ENCODE measurements around the gene RPS23. TPM values are rescaled to one million over a fixed set of nuclear protein-coding genes. Genes with fewer than 3 reads are reported as not detected.

The RPS23 gene
- total RNA-seq, 3 donors from 2014 or later (not counting 1 experiment from before 2014, with no cell fraction given) = 1,162 to 1,462 (median 1,451) TPM

- TF ChIP-seq, protein P1, sequence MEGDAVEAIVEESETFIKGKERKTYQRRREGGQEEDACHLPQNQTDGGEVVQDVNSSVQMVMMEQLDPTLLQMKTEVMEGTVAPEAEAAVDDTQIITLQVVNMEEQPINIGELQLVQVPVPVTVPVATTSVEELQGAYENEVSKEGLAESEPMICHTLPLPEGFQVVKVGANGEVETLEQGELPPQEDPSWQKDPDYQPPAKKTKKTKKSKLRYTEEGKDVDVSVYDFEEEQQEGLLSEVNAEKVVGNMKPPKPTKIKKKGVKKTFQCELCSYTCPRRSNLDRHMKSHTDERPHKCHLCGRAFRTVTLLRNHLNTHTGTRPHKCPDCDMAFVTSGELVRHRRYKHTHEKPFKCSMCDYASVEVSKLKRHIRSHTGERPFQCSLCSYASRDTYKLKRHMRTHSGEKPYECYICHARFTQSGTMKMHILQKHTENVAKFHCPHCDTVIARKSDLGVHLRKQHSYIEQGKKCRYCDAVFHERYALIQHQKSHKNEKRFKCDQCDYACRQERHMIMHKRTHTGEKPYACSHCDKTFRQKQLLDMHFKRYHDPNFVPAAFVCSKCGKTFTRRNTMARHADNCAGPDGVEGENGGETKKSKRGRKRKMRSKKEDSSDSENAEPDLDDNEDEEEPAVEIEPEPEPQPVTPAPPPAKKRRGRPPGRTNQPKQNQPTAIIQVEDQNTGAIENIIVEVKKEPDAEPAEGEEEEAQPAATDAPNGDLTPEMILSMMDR (IDR thresholded peaks at IDR 0.05) = no peak
- H3K4me1 Mint-ChIP-seq = no peaks in the 10 kb centered on the region
- Histone ChIP-seq H3K36me3 (ENCODE audit: control insufficient read depth, insufficient read depth, low read length) (no peaks in the 10 kb centered on the region), H3K4me3 (ENCODE audit: low read length) (no peak overlapping the region), H3K27ac (ENCODE audit: low read length) (no peak overlapping the region), H3K4me1 (ENCODE audit: control insufficient read depth, insufficient read depth, low read length) (no peaks in the 10 kb centered on the region), H3K9me3 (ENCODE audit: control insufficient read depth, insufficient read depth, low read length) (no peaks in the 10 kb centered on the region), H3K27me3 (ENCODE audit: control insufficient read depth, insufficient read depth, low read length) (no peaks in the 10 kb centered on the region)
- DNase-seq = no peak
- H3K27me3 Mint-ChIP-seq (ENCODE audit: low read depth in 2 of 2) = no peaks in the 10 kb centered on the region
- ATAC-seq = no peak
- H3K27ac Mint-ChIP-seq = no peak overlapping the region
- no peak overlapping the region for H3K4me3 Mint-ChIP-seq
- H3K9me3 Mint-ChIP-seq = no peaks in the 10 kb centered on the region
- H3K36me3 Mint-ChIP-seq = no peaks in the 10 kb centered on the region
- 78% methylated on average over 1 of the region's 1 CpG for WGBS (ENCODE audit: insufficient coverage)
- intact Hi-C loops (cut with micrococcal nuclease) = no loop called here
These were observed 22.3 kb downstream of the RPS23 start for GRCh38 chr5:82255844-82256243.

DNA sequence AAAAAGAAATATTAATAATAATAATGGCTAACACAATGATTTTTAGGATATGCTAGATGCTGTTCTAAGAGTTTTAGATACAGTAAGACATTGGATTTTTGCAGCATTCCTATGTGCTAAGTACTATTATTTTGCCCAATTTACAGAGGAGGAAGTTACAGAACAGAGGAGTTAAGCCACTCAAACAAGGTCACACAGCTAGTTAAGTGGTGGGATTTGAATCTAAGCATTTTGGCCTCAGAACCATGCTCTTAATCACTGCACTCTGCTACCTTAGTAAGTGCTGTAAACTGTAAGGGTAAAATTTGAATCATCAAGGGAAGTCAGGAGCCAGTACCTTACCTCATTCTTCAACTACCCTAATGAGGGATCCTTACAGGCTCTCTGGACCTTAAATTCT, 25.4 kb downstream of the RPS23 start:
- no peaks in the 10 kb centered on the region for H3K4me1 Mint-ChIP-seq
- H3K9me3 Mint-ChIP-seq = peaks cover 3 to 4% of the 10 kb centered on the region in 2 donors
- Histone ChIP-seq H3K27me3 (ENCODE audit: control insufficient read depth, insufficient read depth, low read length) (no peaks in the 10 kb centered on the region), H3K9me3 (ENCODE audit: control insufficient read depth, insufficient read depth, low read length) (peaks cover 3% of the 10 kb centered on the region), H3K4me1 (ENCODE audit: control insufficient read depth, insufficient read depth, low read length) (no peaks in the 10 kb centered on the region), H3K27ac (ENCODE audit: low read length) (no peak overlapping the region), H3K36me3 (ENCODE audit: control insufficient read depth, insufficient read depth, low read length) (no peaks in the 10 kb centered on the region), H3K4me3 (ENCODE audit: low read length) (no peak overlapping the region)
- intact Hi-C loops (cut with micrococcal nuclease) = no loop called here
- no peaks in the 10 kb centered on the region for H3K27me3 Mint-ChIP-seq (ENCODE audit: low read depth in 2 of 2)
- H3K27ac Mint-ChIP-seq = no peak overlapping the region
- no peak for ATAC-seq
- TF ChIP-seq, protein P1 (IDR thresholded peaks at IDR 0.05) = no peak
- H3K36me3 Mint-ChIP-seq = peaks cover 7% of the 10 kb centered on the region
- no peak overlapping the region for H3K4me3 Mint-ChIP-seq
- DNase-seq = no peak

GRCh38 chr5:82246960-82247574, 31.1 kb downstream of the RPS23 start:
- intact Hi-C loops (cut with micrococcal nuclease) = no loop called here

More at GRCh38 chr5:82246960-82247574, 31.1 kb downstream of the RPS23 start:
- TF ChIP-seq, protein P1 (IDR thresholded peaks at IDR 0.05) = no peak
- ATAC-seq (no peak), DNase-seq (no peak)
- H3K36me3 Mint-ChIP-seq = peaks cover 18% of the 10 kb centered on the region
- Histone ChIP-seq H3K27ac (ENCODE audit: low read length) (no peak overlapping the region), H3K4me3 (ENCODE audit: low read length) (no peak overlapping the region), H3K27me3 (ENCODE audit: control insufficient read depth, insufficient read depth, low read length) (no peaks in the 10 kb centered on the region), H3K36me3 (ENCODE audit: control insufficient read depth, insufficient read depth, low read length) (no peaks in the 10 kb centered on the region), H3K4me1 (ENCODE audit: control insufficient read depth, insufficient read depth, low read length) (no peaks in the 10 kb centered on the region), H3K9me3 (ENCODE audit: control insufficient read depth, insufficient read depth, low read length) (peaks cover 3% of the 10 kb centered on the region)
- no peak overlapping the region for H3K27ac Mint-ChIP-seq
- H3K9me3 Mint-ChIP-seq = peaks cover 3 to 12% of the 10 kb centered on the region in 2 donors
- no peak overlapping the region for H3K4me3 Mint-ChIP-seq
- H3K4me1 Mint-ChIP-seq = no peaks in the 10 kb centered on the region
- 100% methylated on average over 1 of the region's 1 CpG for WGBS (ENCODE audit: insufficient coverage)
- H3K27me3 Mint-ChIP-seq (ENCODE audit: low read depth in 2 of 2) = no peaks in the 10 kb centered on the region
